Epithelial cell of esophagus (primary cell): ENCODE measurements around the gene DCUN1D4.
A peak's percentile ranks its signal among the peaks of the same experiment; 100 is the strongest.
"Not testable (repeated sequence)": the region's sequence is repeated elsewhere in the genome, so short reads cannot be mapped to it uniquely, and the experiment has no call there.

Experiments used
- DNase-seq: peaks from one replicate; pipeline ENCODE4 v3.0.0; 2010; ENCODE audit warnings: low read depth
- H3K4me3 ChIP-seq: 2 replicates; pipeline ENCODE4 v1.5.1; 2011; ENCODE audit warnings: mild to moderate bottlenecking, low read length, control low read depth
- TF ChIP-seq, protein P1 (sequence below): IDR thresholded peaks from 2 replicates; pipeline ENCODE4 v1.5.1; 2011; ENCODE audit warnings: low read depth, mild to moderate bottlenecking, low read length, control low read depth, inconsistent platforms; ENCODE audit not compliant: insufficient read depth; ENCODE audit errors: missing control alignments

The DCUN1D4 gene

DNA sequence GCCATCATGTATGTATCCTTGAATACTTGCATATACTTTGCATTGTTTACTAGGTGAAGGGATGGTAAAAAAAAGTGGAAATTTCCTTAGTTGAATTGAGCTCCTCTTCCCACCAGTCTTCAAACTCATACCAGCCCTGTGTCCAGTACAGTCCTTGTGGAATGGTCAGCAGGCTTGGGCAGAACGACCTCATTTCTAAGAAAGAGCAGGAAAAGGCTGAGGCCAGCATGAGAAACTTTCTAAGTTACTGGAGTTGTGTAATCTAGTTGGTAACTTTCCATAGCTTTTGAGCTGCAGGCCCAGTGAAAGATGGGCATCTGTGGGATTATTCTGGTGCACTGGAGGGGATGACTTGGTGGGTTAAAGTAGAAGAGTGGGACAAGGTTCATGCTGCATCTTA is 87.6 kb downstream of the DCUN1D4 start:
- no peak for DNase-seq
- no peak overlapping the region for H3K4me3 ChIP-seq
- TF ChIP-seq, protein P1, sequence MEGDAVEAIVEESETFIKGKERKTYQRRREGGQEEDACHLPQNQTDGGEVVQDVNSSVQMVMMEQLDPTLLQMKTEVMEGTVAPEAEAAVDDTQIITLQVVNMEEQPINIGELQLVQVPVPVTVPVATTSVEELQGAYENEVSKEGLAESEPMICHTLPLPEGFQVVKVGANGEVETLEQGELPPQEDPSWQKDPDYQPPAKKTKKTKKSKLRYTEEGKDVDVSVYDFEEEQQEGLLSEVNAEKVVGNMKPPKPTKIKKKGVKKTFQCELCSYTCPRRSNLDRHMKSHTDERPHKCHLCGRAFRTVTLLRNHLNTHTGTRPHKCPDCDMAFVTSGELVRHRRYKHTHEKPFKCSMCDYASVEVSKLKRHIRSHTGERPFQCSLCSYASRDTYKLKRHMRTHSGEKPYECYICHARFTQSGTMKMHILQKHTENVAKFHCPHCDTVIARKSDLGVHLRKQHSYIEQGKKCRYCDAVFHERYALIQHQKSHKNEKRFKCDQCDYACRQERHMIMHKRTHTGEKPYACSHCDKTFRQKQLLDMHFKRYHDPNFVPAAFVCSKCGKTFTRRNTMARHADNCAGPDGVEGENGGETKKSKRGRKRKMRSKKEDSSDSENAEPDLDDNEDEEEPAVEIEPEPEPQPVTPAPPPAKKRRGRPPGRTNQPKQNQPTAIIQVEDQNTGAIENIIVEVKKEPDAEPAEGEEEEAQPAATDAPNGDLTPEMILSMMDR: no peak

DNA sequence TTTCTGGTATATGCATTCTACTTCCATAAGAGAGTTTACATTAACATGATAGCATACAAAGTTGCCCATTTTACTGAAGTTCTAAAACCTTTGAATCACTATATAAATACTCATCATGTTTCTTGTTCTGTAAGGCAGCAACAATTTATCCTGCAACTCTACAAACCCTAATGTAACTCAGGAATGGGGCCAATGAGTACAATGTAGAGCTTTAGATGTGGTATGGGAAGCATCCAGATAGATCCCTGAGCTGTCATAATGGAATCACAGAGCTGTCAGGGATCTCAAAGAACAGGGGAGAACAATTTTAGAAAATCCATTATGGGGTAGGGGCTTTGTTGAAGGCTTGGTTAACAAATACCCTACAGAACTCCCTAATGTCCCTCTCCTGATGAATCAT is 88.5 kb downstream of the DCUN1D4 start:
- no peak for DNase-seq
- TF ChIP-seq, protein P1: no peak

DNA sequence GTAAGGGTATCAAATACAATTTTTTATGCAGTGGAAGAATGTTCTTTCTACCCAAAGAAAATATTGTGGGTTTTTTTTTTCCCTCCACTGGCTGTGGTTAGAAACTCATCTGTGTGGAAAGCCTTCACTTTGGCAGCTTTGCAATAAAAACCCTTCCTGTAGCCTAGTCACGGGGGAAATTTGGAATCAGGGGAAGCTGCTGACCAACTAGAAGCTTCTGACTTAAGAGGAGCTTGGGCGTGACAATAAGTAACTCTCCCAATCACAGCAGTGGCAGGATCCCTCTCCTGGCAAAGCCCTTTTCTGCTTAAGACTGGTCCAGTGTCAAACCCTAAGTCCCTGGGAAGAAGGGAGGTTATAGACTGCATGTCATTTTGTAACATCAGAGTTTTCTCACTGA is 89.3 kb downstream of the DCUN1D4 start:
- no peak for DNase-seq
- H3K4me3 ChIP-seq: no peak overlapping the region
- TF ChIP-seq, protein P1: no peak

More for the DNA sequence above, 88.5 kb downstream of the DCUN1D4 start:
- H3K4me3 ChIP-seq: no peak overlapping the region

DNA sequence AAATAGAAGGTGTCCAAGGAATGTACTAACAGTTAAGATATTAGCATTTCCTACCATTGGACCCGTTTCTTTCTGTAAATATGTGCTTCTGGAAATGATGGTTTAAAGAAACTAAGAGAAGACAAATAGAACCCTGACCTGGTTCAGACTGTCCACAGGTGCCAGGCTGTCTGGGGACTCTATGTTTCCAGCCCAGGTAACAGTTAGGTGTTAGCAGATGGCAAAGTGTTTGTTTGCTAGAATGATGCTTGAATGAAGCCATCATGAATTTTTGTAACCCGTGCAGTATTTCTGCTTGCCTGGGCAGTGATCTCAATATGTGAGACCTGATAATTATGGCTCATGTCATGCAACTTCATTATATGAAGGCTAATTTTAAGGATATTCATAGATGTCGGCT is 89.7 kb downstream of the DCUN1D4 start:
- TF ChIP-seq, protein P1: no peak
- DNase-seq: no peak
- H3K4me3 ChIP-seq: no peak overlapping the region

DNA sequence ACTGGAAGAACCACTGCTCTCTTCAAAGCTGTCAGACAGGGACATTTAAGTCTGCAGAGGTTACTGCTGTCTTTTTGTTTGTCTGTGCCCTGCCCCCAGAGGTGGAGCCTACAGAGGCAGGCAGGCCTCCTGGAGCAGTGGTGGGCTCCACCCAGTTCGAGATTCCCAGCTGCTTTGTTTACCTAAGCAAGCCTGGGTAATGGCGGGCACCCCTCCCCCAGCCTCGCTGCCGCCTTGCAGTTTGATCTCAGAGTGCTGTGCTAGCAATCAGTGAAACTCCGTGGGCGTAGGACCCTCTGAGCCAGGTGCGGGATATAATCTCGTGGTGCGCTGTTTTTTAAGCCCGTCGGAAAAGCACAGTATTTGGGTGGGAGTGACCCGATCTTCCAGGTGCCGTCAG is 97.5 kb downstream of the DCUN1D4 start:
- not testable (repeated sequence) for H3K4me3 ChIP-seq

DNA sequence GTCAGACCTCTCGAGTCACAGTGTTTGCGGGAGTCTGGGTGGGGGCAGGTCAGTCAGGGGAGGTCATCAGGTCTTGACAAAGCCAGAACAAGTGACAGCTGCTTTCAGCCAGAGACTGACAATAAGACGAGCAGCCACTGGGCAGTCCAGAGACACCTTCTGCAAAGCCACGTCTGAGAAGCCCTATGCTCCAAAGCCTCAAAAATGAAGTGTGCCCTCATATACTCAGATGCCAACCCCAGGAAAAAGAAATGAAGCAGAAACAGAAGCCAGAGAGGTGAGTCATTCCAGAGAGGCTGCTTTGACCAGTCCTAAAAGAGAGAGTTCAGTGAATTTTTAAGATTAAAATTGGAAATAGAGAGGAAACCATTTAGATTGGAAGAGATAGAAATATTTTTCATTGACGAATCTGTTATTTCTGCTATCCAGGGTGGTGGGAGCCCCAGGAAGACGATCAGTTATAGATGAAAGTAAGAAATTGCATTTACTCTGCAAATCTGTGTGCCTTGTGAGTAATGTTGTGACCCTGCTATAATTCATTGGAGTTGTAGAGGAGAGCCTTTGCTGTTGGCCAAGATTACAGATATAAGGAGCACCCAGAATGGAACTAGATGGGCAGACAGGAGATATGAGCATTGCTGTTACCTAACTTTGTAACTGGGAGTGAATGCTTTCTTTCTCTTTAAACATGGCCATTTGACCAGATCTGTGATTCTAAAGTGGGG is 99.3 kb downstream of the DCUN1D4 start:
- H3K4me3 ChIP-seq: no peak overlapping the region
- TF ChIP-seq, protein P1: no peak
- DNase-seq: no peak

More for the DNA sequence above, 97.5 kb downstream of the DCUN1D4 start:
- DNase-seq: not testable (repeated sequence)

DNA sequence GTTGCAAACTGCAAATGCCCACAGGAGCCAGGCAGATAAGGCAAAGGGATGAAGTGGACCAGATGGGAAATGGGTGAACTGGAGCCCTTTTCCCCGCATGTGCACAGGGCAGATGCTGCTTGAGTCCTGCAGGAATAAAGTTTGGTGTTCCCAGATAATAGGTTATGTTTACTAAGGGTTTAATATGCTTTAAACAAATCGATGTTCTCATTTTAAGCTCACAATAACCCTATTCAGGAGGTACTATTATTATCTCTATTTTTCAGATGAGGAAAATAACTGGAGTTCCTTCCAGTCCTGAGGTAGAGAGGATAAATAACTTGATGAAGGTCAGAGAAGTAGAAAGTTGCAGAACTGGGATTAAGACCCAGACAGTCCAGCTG is 99.9 kb downstream of the DCUN1D4 start:
- no peak overlapping the region for H3K4me3 ChIP-seq
- TF ChIP-seq, protein P1: no peak

DNA sequence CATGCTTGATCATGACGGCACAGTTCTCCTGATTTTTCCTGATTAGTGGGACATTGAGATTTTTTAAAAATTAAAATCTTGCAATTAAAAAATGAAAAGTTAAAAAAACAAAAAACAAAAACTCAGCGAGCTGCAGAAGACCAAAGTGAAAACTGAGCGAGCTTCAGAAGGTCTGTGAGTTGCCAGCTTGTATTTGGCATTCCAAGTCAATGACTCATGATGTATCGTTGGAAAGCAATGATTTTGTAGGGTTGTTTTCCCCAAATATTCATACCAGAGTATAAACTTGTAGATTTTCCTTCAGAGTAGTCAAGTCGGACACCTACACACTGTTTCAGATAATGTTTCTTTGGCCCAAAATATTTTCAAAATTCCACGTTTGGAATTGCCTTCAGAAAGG is 100.3 kb downstream of the DCUN1D4 start:
- peak; percentile 20 for DNase-seq
- no peak overlapping the region for H3K4me3 ChIP-seq
- TF ChIP-seq, protein P1: no peak

More for the DNA sequence above, 99.9 kb downstream of the DCUN1D4 start:
- DNase-seq: no peak
